Retina (tissue), 1 donor: ENCODE measurements around the gene IL1A.

Source experiments
- DNase-seq: peaks from one replicate; pipeline ENCODE4 v3.0.0-alpha.2; 2016

IL1A gene

DNA sequence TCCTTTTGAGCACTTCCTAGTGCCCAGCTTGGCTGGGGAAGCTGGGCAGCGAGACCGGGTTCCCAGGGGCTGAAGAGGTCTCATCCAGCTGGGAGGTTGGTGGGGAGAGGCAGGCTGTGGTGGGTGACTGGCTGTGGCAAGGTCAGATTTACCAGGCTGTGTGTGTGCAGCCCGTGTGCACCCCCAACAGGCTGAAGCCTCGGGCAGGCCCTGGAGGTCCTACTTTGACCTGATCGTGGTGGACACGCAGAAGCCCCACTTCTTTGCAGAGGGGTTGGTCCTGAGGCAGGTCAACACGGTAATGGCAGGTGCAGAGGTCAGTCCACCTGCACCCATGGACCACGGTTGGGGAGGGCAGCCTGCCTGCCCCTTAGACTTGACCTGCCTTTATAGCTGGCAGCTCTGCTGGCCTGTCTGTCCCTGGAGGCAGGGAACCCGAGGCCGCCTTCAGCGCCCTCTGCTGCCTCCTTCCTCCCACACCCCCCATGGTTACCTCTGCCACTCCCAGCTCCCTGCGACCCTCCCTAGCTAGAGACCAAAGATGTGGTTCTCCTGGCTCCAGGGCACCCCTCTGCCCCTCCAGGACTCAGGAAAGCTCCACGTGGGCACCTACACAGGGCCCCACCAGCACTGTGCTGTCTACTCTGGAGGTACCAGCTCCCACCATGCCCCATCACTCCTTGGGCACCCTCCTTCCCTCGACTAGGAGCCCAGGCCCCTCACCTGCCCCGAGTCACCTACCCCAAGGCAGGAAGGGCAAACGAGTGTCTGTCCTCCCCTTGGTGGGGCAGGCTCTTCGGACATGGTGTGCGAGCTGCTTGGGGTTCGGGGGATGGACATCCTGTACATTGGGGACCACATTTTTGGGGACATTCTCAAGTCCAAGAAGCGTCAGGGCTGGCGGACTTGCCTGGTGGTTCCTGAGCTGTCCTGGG, 59.4 kb downstream of the IL1A start:
- peak; percentile 51 for DNase-seq

- no peak for DNase-seq
These were observed 60.3 kb downstream of the IL1A start for GRCh38 chr2:112723995-112724394.
